HepG2 (cell line): ENCODE results near the gene AFG1L. TPM values are rescaled to one million over a fixed set of nuclear protein-coding genes. Genes with fewer than 3 reads are reported as not detected.

Source experiments
- ATAC-seq: fragments of 200-7000 bp; cut with Tn5 transposase; 3 replicates; pipeline ENCODE4 v1.9.1; 2020; ENCODE audit warnings: mild to moderate bottlenecking, moderate library complexity
- BruUV-seq: library from RNA; stranded (reverse); fragments of 400-500 nt; replicated peaks from 2 replicates; lab custom pipeline; 2021; lab: Mats Ljungman, UMichigan
- CTCF ChIA-PET: fragments of 300-600 bp; formaldehyde crosslinking; extraction: SDS; loops from one replicate; lab custom pipeline; 2021; ENCODE audit warnings: low total read pairs, inconsistent platforms, low intra/inter-chr PET ratio; lab: Yijun Ruan, JAX
- POLR2A ChIA-PET: fragments of 350-600 bp; sonication (Branson Sonifier 250); formaldehyde crosslinking; loops from one replicate; lab custom pipeline; 2020; ENCODE audit warnings: antibody characterized with exemption, inconsistent platforms; lab: Yijun Ruan, JAX
- DNase-seq: peaks from one replicate; pipeline ENCODE4 v3.0.0-alpha.2; 2015; ENCODE audit warnings: low spot score
- FAIRE-seq: peaks from 3 replicates; lab custom pipeline; 2011; peaks lifted over from hg19 to GRCh38; lab: Jason Lieb, UNC
- H2AFZ ChIP-seq: one replicate; pipeline ENCODE4 v1.6.1; 2011; ENCODE audit warnings: low read length, inconsistent platforms
- H3K27ac ChIP-seq: fragments of 300-600 bp; 3 replicates; pipeline ENCODE4 v1.8.0; 2011; ENCODE audit warnings: mixed run types, mild to moderate bottlenecking, mixed read lengths, low read length, inconsistent platforms; ENCODE audit not compliant: insufficient read depth; ENCODE audit errors: extremely low read length
- H3K27me3 ChIP-seq, 2 experiments: fragments of 200-600 bp in 1 of 2; 2 replicates in 1 of 2; 3 replicates in 1 of 2; pipeline versions ENCODE4 v1.6.0 to v1.8.0; 2011; ENCODE audit warnings: low read length in 2 of 2, mild to moderate bottlenecking in 2 of 2, moderate library complexity in 2 of 2, inconsistent platforms in 1 of 2; ENCODE audit not compliant: insufficient read depth in 2 of 2, control insufficient read depth in 1 of 2
- H3K36me3 ChIP-seq, 2 experiments: fragments of 200-600 bp in 1 of 2; replicated peaks in 1 of 2; 2 replicates in 1 of 2; 3 replicates in 1 of 2; pipeline versions ENCODE4 v1.5.1 to v1.8.0; 2011; ENCODE audit warnings: low read length in 2 of 2, inconsistent platforms in 1 of 2; ENCODE audit not compliant: insufficient read depth in 2 of 2, control insufficient read depth in 1 of 2
- H3K4me1 ChIP-seq: 2 replicates; pipeline ENCODE4 v1.5.1; 2012; ENCODE audit warnings: low read length, inconsistent platforms; ENCODE audit not compliant: insufficient read depth
- H3K4me2 ChIP-seq: 2 replicates; pipeline ENCODE4 v1.6.0; 2011; ENCODE audit warnings: low read depth, low read length, inconsistent platforms
- H3K4me3 ChIP-seq, 3 experiments: fragments of 200-600 bp in 1 of 3; sonication (generic), shearing (Covaris generic) in 1 of 3; replicated peaks in 1 of 3; 2 replicates each; pipeline ENCODE4 v1.5.1; 2011 to 2016; ENCODE audit warnings: low read length in 3 of 3, inconsistent platforms in 2 of 3, low read depth in 2 of 3, mild to moderate bottlenecking in 2 of 3, control low read depth in 1 of 3, mixed read lengths in 1 of 3; ENCODE audit not compliant: insufficient read depth in 1 of 3
- H3K79me2 ChIP-seq: one replicate; pipeline ENCODE4 v1.6.1; 2011; ENCODE audit warnings: low read length, inconsistent platforms; ENCODE audit not compliant: insufficient read depth
- H3K9ac ChIP-seq: 2 replicates; pipeline ENCODE4 v1.6.0; 2011; ENCODE audit warnings: mild to moderate bottlenecking, low read depth, low read length, inconsistent platforms; ENCODE audit not compliant: insufficient read depth
- H3K9me3 ChIP-seq: 2 replicates; pipeline ENCODE4 v1.5.1; 2012; ENCODE audit warnings: mild to moderate bottlenecking, low read length
- H4K20me1 ChIP-seq: 2 replicates; pipeline ENCODE4 v1.6.0; 2011; ENCODE audit warnings: inconsistent platforms, mild to moderate bottlenecking, low read length, moderate library complexity; ENCODE audit not compliant: insufficient read depth
- AHDC1 ChIP-seq: sonication (generic); formaldehyde crosslinking; IDR thresholded peaks from 2 replicates; pipeline ENCODE4 v1.5.1; 2020; ENCODE audit warnings: mild to moderate bottlenecking, missing genetic modification reagents, borderline replicate concordance
- CEBPB ChIP-seq: IDR thresholded peaks from 2 replicates; pipeline ENCODE4 v1.6.1; 2011; ENCODE audit warnings: low read depth, low read length, improper control_type of control experiment, borderline replicate concordance
- ELF1 ChIP-seq: sonication (generic); formaldehyde crosslinking; IDR thresholded peaks from 2 replicates; pipeline ENCODE4 v1.4.0; 2020; ENCODE audit warnings: missing genetic modification reagents
- HDAC1 ChIP-seq: sonication (generic); formaldehyde crosslinking; IDR thresholded peaks from 2 replicates; pipeline ENCODE4 v1.5.1; 2020; ENCODE audit warnings: mild to moderate bottlenecking, missing genetic modification reagents
- KDM6A ChIP-seq: IDR thresholded peaks from 2 replicates; pipeline ENCODE4 v1.6.1; 2016; ENCODE audit warnings: low read depth
- MED1 ChIP-seq: sonication (generic); formaldehyde crosslinking; IDR thresholded peaks from 2 replicates; pipeline ENCODE4 v1.4.0; 2020; ENCODE audit warnings: missing genetic modification reagents
- NKX3-1 ChIP-seq: sonication (generic); formaldehyde crosslinking; IDR thresholded peaks from 2 replicates; pipeline ENCODE4 v1.5.0; 2020; ENCODE audit warnings: missing genetic modification reagents
- POGZ ChIP-seq: sonication (generic); formaldehyde crosslinking; IDR thresholded peaks from 2 replicates; pipeline ENCODE4 v1.4.0; 2020; ENCODE audit warnings: mild to moderate bottlenecking, missing genetic modification reagents
- PRMT3 ChIP-seq: sonication (generic); formaldehyde crosslinking; IDR thresholded peaks from 2 replicates; pipeline ENCODE4 v1.8.1; 2022; ENCODE audit warnings: low read depth, mild to moderate bottlenecking, moderate library complexity, missing genetic modification reagents, borderline replicate concordance
- THAP8 ChIP-seq: sonication (generic); formaldehyde crosslinking; IDR thresholded peaks from 2 replicates; pipeline ENCODE4 v1.5.1; 2020; ENCODE audit warnings: missing genetic modification reagents, mild to moderate bottlenecking, borderline replicate concordance
- WGBS: methylation state at CpG from one replicate; pipeline ENCODE4 v1.1.6; 2017; ENCODE audit warnings: low lambda C conversion rate; 5-methylcytosine and 5-hydroxymethylcytosine counted together
- in situ Hi-C: cut with HindIII; loops from 2 replicates; pipeline ENCODE4 v1.10.0; 2017; ENCODE audit warnings: low pct_unique_long_range_greater_than_20kb; ENCODE audit not compliant: extremely low pct_ligation_motif_present
- intact Hi-C: fragments of 100-400 bp; cut with micrococcal nuclease; formaldehyde crosslinking; loops from one replicate; pipeline ENCODE4 v1.10.0; 2022; ENCODE audit not compliant: unreplicated experiment
- polyA plus RNA-seq, 8 experiments: library from polyadenylated mRNA; depleted of rRNA in 3 of 8; stranded (reverse) in 7 of 8; unstranded in 1 of 8; fragments of >200 nt; fragmentation: Illumina TruSeq in 4 of 8; extraction: Trizol in 4 of 8; gene quantifications; 2 replicates each; pipeline versions ENCODE4 v1.2.1 to v1.2.3, GENCODE V29; 2011 to 2016; ENCODE audit warnings: low read depth in 4 of 8, missing spikeins in 1 of 8, mixed read lengths in 1 of 8; ENCODE audit not compliant: insufficient read depth in 1 of 8
- total RNA-seq, 5 experiments: library from RNA; depleted of rRNA; stranded (reverse); fragments of >200 nt; fragmentation: Illumina TruSeq; extraction: Trizol; gene quantifications; 2 replicates each; pipeline ENCODE4 v1.2.3, GENCODE V29; 2016; ENCODE audit warnings: low read depth in 1 of 5
- TF ChIP-seq, protein P1 (sequence below): IDR thresholded peaks from 2 replicates; pipeline ENCODE4 v1.4.0; 2020; ENCODE audit warnings: mild to moderate bottlenecking, missing genetic modification reagents
- TF ChIP-seq, protein P2 (sequence below): IDR thresholded peaks from 2 replicates; pipeline ENCODE4 v1.6.1; 2016; ENCODE audit warnings: low read depth, control low read depth

Gene AFG1L
- total and polyA plus RNA-seq, 2 of the 13 experiments (the other 11 are each of a cell fraction or from before 2014, with no cell fraction given) = 3.1 to 14.0 TPM

GRCh38 chr6:108565893-108566292, 271.0 kb downstream of the AFG1L start:
- Histone ChIP-seq H4K20me1 (peaks cover 54% of the 10 kb centered on the region), H3K27me3 (no peaks in the 10 kb centered on the region; a peak in 1 of 5 replicates), H3K79me2 (peaks cover 91% of the 10 kb centered on the region), H3K4me1 (peaks cover 51% of the 10 kb centered on the region), H3K9me3 (no peaks in the 10 kb centered on the region), H3K4me2 (peak overlapping the region; percentile 94), H3K36me3 (peaks cover 15 to 46% of the 10 kb centered on the region in 2 experiments), H3K4me3 (peak overlapping the region in 2 of 3 experiments; percentile 39 to 99; a peak in 2 of 6 replicates), H2AFZ (no peak overlapping the region), H3K9ac (peak overlapping the region; percentile 45; the same call in 1 of the 2 replicates), H3K27ac (peak overlapping the region; percentile 53)
- no TSS peak for BruUV-seq
- ChIA-PET POLR2A (interaction anchor here (0.8 kb wide), 1 partner anchor 197 kb away, joined by 3 read pairs; no protein-coding TSS in a partner anchor), CTCF (no interaction called here)
- WGBS = 2% methylated on average over 4 of the region's 4 CpGs
- intact Hi-C loops = loop anchor here (10.0 kb wide), 1 partner anchor 149 kb away; no protein-coding TSS in a partner anchor
- peak; percentile 91 for FAIRE-seq
- in situ Hi-C loops = no loop called here
- 0 out of 3 replicates have a peak, but pooled peaks have one; percentile 6 for ATAC-seq
- DNase-seq = peak; percentile 81
- TF ChIP-seq CEBPB = peak; percentile 79
- TF ChIP-seq KDM6A (CRISPR knock-in tag) = peak; percentile 65
- peak; percentile 44; the same call in 1 of the 2 replicates for TF ChIP-seq MED1 (CRISPR knock-in tag)
- TF ChIP-seq THAP8 = no peak
- TF ChIP-seq POGZ (CRISPR knock-in tag) = peak; percentile 51; the same call in 1 of the 2 replicates
- TF ChIP-seq ELF1 (CRISPR knock-in tag) = peak; percentile 60; the same call in 1 of the 2 replicates
- TF ChIP-seq, protein P1, sequence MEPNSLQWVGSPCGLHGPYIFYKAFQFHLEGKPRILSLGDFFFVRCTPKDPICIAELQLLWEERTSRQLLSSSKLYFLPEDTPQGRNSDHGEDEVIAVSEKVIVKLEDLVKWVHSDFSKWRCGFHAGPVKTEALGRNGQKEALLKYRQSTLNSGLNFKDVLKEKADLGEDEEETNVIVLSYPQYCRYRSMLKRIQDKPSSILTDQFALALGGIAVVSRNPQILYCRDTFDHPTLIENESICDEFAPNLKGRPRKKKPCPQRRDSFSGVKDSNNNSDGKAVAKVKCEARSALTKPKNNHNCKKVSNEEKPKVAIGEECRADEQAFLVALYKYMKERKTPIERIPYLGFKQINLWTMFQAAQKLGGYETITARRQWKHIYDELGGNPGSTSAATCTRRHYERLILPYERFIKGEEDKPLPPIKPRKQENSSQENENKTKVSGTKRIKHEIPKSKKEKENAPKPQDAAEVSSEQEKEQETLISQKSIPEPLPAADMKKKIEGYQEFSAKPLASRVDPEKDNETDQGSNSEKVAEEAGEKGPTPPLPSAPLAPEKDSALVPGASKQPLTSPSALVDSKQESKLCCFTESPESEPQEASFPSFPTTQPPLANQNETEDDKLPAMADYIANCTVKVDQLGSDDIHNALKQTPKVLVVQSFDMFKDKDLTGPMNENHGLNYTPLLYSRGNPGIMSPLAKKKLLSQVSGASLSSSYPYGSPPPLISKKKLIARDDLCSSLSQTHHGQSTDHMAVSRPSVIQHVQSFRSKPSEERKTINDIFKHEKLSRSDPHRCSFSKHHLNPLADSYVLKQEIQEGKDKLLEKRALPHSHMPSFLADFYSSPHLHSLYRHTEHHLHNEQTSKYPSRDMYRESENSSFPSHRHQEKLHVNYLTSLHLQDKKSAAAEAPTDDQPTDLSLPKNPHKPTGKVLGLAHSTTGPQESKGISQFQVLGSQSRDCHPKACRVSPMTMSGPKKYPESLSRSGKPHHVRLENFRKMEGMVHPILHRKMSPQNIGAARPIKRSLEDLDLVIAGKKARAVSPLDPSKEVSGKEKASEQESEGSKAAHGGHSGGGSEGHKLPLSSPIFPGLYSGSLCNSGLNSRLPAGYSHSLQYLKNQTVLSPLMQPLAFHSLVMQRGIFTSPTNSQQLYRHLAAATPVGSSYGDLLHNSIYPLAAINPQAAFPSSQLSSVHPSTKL (CRISPR knock-in tag) = peak; percentile 89
- no peak for TF ChIP-seq PRMT3 (CRISPR knock-in tag)
- TF ChIP-seq, protein P2, sequence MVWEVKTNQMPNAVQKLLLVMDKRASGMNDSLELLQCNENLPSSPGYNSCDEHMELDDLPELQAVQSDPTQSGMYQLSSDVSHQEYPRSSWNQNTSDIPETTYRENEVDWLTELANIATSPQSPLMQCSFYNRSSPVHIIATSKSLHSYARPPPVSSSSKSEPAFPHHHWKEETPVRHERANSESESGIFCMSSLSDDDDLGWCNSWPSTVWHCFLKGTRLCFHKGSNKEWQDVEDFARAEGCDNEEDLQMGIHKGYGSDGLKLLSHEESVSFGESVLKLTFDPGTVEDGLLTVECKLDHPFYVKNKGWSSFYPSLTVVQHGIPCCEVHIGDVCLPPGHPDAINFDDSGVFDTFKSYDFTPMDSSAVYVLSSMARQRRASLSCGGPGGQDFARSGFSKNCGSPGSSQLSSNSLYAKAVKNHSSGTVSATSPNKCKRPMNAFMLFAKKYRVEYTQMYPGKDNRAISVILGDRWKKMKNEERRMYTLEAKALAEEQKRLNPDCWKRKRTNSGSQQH (CRISPR knock-in tag) = no peak
- TF ChIP-seq HDAC1 = 0 out of 2 replicates have a peak, but pooled peaks have one; percentile 42
- TF ChIP-seq AHDC1 = peak; percentile 64; the same call in 1 of the 2 replicates
- no peak for TF ChIP-seq NKX3-1 (CRISPR knock-in tag)
